ENCODE results near the gene GALNS.

Gene GALNS

GRCh38 chr16:88857728-88858339, 1.1 kb upstream of the GALNS start:
- peak in 50 of 51 donors; percentile 9 to 83 (median 54) for DNase-seq

- peak in 6 of 51 donors; percentile 24 to 53 (median 44) for DNase-seq
Observed at GRCh38 chr16:88856122-88856827, 472 bp downstream of the GALNS start.

GRCh38 chr16:88855736-88856121, 1.0 kb downstream of the GALNS start:
- no peak for DNase-seq

- peak in 1 of 51 donors; percentile 3 for DNase-seq
Observed at GRCh38 chr16:88855176-88855575, 1.6 kb downstream of the GALNS start.

GRCh38 chr16:88854306-88855111, 2.2 kb downstream of the GALNS start:
- DNase-seq: peak in 1 of 51 donors; percentile 9

- DNase-seq: peak in 3 of 51 donors; percentile 14 to 28 (median 28)
Observed at GRCh38 chr16:88853325-88853941, 3.3 kb downstream of the GALNS start.

- DNase-seq: no peak
Observed at GRCh38 chr16:88851616-88852015, 5.1 kb downstream of the GALNS start.

GRCh38 chr16:88850531-88851199, 6.1 kb downstream of the GALNS start:
- DNase-seq: no peak

GRCh38 chr16:88848557-88848956, 8.2 kb downstream of the GALNS start:
- DNase-seq: no peak

GRCh38 chr16:88847654-88848053, 9.1 kb downstream of the GALNS start:
- DNase-seq: no peak

- no peak for DNase-seq
Observed at GRCh38 chr16:88846088-88846487, 10.7 kb downstream of the GALNS start.

- DNase-seq: no peak
Observed at GRCh38 chr16:88844419-88845036, 12.2 kb downstream of the GALNS start.

GRCh38 chr16:88843256-88843655, 13.5 kb downstream of the GALNS start:
- no peak for DNase-seq

- no peak for DNase-seq
Observed at GRCh38 chr16:88842806-88843205, 13.9 kb downstream of the GALNS start.

- DNase-seq: no peak
Observed at GRCh38 chr16:88842308-88842756, 14.4 kb downstream of the GALNS start.

- DNase-seq: no peak
Observed at GRCh38 chr16:88841521-88842307, 15.0 kb downstream of the GALNS start.

- no peak for DNase-seq
Observed at GRCh38 chr16:88840600-88841215, 16.0 kb downstream of the GALNS start.

GRCh38 chr16:88839745-88840599, 16.8 kb downstream of the GALNS start:
- DNase-seq: no peak
